Cardiac ventricle fibroblast (primary cell): ENCODE measurements around the gene CFAP44. TPM values are rescaled to one million over a fixed set of nuclear protein-coding genes. Genes with fewer than 3 reads are reported as not detected.

Source experiments
- total RNA-seq: library from RNA; depleted of rRNA; stranded (reverse); fragments of >200 nt; gene quantifications from 2 replicates; pipeline ENCODE4 v1.2.3, GENCODE V29; 2015

CFAP44 gene, protein sequence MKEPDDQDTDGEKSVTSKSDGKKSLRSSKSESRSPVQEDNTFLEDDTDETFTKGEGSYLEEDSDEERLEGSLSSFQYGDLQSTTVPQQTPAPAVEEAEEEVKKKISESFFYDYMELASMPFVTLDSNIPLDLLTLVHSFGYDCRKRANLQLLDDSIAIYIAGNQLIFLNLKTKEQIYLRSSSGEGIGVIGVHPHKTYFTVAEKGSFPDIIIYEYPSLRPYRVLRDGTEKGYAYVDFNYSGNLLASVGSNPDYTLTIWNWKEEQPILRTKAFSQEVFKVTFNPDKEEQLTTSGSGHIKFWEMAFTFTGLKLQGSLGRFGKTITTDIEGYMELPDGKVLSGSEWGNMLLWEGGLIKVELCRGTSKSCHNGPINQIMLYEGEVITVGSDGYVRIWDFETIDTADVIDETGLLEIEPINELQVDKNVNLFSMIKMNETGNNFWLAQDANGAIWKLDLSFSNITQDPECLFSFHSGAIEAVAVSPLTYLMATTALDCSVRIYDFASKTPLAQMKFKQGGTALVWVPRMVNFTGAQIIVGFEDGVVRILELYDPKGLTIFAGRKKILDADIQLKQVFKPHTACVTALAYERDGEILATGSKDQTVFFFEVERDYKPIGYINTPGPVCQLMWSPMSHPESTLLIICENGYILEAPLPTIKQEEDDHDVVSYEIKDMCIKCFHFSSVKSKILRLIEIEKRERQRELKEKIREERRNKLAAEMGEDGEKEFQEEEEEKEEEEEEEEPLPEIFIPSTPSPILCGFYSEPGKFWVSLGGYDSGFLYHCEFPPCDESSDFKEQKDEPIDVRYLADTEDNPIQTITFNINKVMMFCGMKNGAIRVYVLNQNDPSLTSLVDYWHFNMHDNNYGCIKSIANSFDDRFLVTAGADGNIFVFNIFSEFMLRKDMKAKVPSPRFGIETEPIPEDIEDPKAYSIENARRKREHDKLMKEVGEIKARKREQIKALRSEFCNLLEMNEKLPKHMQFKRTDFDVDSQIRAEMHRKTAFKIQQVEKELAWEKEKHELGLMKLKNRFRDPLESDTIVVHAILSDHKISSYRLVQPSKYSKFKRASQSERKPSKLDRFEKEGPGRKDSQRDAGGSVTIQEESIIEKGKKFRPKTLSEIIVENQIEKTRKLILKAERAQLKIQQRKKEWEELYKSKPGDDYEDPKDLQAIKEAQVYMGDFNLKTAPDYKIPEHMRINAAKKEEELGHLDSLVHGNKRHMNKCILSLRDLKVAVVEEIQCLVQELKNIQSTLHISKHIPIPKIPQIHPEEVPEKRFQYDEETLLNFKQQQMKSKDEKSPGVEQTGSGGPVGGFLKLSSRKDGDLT (N-terminal part only)
- 1.5 and 3.8 TPM in 2 replicates for total RNA-seq

DNA sequence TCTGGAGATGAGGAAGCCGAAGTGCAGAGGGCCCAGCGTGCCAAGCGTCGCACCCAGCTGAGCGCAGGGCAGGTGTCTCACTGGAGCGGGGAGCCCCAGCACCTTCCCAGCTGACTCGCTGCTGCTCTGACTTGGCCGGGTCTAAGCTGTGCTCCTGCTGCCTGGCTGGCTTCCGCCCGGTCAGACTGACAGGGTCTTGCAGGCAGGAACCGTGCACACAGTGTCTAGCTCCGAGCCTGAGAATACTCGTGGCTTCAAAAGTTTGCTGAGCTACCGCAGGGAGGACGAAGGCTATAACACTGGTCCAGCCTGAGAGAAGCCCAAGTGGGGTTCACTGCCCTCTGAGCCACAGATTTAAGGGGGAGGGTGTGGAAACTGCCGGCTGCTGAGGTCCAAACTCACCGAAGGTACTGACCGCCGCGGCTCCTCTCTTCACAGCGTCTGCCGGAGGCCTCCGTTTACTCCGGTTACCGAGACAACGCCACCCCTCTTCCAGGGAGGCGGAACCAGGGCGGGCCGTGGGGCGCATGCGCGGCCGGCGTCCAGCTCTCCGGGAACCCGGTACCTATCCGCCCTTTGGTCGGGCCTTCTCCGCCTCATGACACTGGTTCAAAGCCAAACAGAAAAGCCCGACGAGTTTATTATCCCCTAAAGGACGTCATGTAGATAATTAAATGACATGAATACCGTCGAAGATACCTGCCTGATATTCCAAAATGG, at the start of gene CFAP44:
TSS of gene CFAP44 (minus strand) at position 443 of the 720 bp plus-strand sequence. CDS start 7,829 bp downstream, outside the sequence.

Other genes with a start within 250 kb of the CFAP44 start
- 16.6 and 23.2 TPM in 2 replicates for gene BOC, start 229.9 kb downstream of the CFAP44 start, total RNA-seq
- 11.6 and 15.0 TPM in 2 replicates for gene SPICE1, start 73.7 kb upstream of the CFAP44 start, total RNA-seq
- not detected in 2 replicates for gene SIDT1, start 91.1 kb upstream of the CFAP44 start, total RNA-seq